ENCODE results near the gene TLR10. TPM values are rescaled to one million over a fixed set of nuclear protein-coding genes. Genes with fewer than 3 reads are reported as not detected.
"Not testable (repeated sequence)": the region's sequence is repeated elsewhere in the genome, so short reads cannot be mapped to it uniquely, and the experiment has no call there.

The TLR10 gene
- total RNA-seq, 2 donors from 2014 or later, result 0.18 TPM; not detected in 1

DNA sequence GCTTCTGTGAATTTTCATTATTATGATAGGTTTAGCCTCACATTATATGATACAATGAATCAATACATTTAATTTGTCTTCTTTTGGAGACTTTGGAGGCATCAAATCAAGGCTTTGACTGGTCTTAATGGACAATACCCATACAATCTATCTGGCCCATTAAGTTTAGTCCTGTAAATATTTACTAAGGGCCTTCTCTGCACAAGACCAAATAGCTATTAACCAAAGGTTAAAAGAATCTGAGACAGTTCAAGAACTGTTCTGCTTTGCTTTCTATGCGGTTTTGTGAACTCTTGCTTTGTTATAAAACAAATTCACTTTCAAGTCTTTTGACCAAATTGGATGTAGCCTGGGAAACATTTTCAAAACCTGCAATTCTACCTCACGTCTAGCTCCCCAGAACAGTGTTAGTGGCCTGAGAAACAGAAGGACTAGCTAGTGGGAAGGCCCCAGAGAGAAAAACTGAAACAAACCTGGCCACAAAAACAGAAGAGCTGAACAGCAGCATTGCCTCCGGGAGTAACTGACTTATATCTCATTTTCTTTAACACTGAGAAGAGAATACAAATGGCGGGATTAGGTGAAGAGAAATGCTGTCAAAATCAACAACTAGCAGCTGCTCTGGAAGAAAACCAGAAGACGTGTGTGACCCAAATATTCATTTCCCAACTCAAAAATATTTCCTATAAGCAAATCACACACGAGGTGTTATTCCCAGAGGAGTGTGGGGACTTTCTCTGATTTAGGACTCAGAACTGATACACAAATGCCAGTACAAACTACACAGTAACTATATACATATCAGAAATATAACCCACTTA lies 21.3 kb upstream of the TLR10 start:
- no peak for DNase-seq
- intact Hi-C loops (cut with DNase I), result no loop called here
- ATAC-seq, result peak; percentile 43 to 45

DNA sequence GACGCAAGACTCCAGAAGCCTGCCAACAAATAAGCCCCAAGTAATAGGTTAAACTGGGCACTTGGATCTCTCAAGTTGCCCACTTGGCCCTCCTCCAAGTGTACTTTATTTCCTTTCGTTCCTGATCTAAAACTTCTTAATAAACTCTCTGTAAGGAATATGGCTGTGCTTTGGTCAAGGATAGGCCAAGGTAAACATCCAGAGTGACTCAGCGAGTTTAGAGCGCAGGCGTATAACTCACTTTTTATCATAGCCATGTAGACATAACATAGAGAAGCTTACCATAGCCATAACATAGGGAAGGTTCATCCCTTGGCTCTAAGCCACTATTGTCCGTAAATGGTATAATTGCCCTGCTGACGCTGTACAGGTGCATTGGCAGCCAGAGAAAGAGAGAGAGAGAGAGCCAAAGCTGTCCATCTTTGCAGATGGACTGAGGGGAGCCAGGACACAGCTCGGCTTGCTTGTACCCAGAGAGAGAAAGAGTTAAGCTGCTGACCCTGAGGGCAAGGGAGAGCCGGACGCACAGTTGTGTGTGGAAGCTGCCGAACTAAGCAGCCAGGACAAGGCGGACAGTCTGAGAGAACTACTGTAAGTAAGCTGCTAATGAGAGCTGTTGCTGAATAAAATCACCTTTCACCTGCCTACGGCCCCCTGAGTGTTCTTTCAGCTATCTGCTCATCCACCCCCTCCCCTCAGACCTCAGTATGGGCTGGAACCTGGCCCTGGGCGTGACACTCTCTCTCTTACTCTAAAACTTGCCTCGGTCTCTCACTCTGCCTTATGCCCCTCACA lies 20.0 kb upstream of the TLR10 start:
- intact Hi-C loops (cut with DNase I), result no loop called here
- ATAC-seq (no peak), DNase-seq (no peak)

DNA sequence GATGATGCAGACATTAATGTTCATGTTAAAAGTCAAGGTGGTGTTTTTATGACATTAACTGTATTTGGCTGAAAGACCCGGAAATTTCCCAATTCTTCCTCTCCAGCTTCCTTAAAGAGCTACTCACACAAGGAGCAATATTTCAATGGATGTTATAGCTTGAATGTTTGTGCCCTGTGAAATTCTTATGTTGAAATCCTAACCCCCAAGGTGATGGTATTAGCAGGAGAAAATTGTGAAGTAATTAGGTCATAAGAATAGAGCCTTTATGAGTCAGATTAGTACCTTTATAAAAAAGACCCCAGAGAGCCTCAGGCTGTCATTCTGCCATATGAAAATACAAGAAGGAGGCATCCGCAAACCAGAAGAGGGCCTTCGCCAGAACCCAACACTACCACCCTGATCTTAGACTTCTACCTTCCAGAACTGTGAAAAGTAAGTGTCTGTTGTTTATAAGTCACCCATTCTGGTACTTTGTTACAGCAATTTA lies 18.2 kb upstream of the TLR10 start:
- no peak for ATAC-seq
- intact Hi-C loops (cut with DNase I), result no loop called here
- no peak for DNase-seq

DNA sequence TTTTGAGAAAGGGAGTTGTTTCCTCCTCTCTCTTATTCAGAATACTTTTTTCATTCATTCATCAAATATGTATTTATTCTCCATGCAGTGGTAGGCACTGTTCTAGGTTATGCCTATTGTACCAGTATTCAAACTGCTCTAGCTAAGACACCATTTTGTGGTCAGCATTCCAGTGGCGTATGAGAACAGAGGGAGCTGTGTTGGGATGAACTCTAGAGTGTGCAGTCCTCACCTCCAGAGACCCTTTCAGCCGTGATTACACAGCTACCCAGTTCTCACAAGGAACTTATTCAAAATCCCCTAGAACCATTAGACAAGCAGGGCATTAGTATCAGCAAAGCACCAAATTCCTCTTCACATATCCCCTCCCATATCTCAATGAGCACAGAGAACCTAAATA lies 17.6 kb upstream of the TLR10 start:
- intact Hi-C loops (cut with DNase I), result no loop called here
- DNase-seq, result no peak
- ATAC-seq, result no peak

DNA sequence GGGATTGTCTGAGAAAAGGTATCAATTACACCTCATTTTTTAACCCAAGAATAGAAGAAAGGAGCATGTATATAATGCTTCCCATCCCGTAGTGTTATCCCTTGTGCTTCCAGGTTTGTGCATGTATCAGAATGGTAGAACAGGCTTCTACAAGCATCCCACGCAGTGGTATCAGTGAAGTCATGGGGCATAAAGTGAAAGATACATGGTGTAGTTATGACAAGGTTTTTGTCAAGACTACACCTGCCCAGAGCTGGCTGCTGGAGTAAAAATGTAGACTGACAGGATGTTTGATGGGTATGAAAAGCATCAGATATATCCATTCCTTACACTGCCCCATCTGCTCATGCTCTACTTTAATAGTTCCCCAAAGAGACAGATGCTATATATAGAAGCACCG lies 12.3 kb upstream of the TLR10 start:
- ATAC-seq, result no peak
- DNase-seq, result no peak
- intact Hi-C loops (cut with DNase I), result no loop called here

DNA sequence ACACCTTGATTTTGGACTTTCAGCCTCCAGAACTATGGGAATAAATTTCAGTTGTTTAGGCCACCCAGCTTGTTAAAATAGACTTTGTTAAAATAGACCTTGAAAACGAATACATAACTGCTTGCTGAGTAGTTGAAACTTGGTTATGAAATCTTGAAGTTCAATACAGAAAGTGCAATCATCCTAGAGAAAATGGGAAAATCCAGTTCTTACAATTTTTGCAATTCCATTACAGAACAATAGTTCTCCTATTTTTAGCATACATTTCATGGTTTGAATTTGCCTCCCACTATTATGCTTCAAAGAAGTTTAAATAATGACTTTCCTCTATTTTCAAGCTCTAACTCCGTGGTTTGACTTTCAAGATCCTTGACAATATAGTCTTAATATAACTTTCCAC lies 11.3 kb upstream of the TLR10 start:
- no peak for ATAC-seq
- DNase-seq, result no peak
- intact Hi-C loops (cut with DNase I), result no loop called here

DNA sequence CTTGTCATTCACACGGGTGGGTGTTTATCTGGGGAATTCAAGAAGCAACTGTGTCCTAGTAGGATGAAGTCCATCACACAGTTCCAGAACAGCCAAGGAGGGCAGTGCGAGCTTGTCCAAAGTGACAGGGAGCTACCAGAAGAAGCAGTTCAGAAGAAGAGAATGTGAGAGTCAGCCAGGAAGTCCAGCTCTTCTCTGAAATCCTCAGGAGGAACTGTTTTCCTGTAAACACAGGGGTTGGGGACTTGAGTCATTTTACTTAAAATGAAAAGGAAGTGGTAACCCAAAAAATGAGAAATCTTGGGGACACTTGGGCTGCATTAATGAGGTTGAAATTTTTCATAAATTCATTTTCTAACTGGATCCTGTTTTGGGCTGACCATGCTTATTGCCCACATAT lies 8.2 kb upstream of the TLR10 start:
- DNase-seq (no peak), ATAC-seq (no peak)
- intact Hi-C loops (cut with DNase I), result no loop called here

DNA sequence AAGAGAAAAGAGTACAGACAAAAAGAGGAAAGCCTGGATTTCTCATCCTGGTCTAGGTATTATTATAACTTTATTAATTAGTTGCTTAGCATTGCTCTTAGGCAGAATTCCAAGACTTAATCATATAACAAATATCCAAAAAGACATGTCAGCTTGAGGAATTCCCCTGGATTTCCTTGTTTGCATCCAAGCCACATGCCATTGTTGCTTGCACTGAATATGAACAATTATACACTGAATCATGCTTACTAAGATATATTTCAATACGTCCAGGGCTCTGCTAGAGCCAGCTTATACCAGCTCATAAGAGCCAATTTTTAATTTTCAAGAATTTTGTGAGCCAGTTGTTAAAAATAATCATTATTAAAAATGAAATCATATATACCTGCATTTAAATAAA lies 5.5 kb upstream of the TLR10 start:
- intact Hi-C loops (cut with DNase I), result no loop called here
- no peak for ATAC-seq

DNA sequence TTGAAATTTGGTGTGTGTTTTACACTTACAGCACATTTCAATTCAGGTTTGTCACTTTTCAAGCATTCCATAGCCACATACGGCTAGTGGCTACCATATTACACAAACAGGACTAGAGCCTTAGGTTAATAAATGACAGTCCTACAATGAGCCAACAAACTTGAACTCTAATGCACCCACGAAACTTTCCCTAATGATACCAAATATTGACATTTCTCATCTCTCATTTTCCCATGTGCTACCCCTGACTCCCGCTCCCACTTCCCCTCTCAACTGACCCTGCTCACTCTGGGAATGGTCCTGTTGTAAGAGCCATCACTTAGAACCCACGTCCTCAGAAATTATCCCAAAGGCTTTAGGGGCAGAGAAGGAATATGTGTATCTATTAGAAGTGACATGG lies 4.9 kb upstream of the TLR10 start:
- intact Hi-C loops (cut with DNase I), result no loop called here
- DNase-seq, result no peak
- no peak for ATAC-seq

More for the DNA sequence above, 5.5 kb upstream of the TLR10 start:
- no peak for DNase-seq

DNA sequence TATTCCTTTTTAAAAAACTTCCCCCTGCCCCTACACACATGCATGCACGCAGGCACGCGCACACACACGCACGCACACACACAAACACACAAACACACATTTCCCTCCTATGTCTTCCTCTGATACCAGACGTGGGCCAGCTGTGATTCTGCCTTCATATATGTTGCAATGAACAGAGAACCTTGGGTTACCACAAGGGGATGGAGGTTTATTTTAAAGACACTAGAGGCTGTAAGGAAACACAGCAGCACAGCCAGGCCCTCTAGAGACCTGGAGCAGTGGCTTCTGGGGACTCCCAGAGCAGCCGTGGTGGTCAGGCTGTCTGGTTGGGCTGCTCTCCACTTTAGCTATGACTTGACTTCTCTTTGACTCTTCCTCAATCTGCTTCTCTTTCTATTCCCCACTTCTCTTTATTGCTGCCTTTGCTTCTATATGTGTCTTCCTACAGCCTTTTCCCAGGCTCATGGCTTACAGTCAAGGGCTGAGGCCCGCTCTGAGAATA lies 3.2 kb upstream of the TLR10 start:
- intact Hi-C loops (cut with DNase I), result no loop called here
- peak; percentile 61 to 88 for ATAC-seq
- DNase-seq, result no peak

DNA sequence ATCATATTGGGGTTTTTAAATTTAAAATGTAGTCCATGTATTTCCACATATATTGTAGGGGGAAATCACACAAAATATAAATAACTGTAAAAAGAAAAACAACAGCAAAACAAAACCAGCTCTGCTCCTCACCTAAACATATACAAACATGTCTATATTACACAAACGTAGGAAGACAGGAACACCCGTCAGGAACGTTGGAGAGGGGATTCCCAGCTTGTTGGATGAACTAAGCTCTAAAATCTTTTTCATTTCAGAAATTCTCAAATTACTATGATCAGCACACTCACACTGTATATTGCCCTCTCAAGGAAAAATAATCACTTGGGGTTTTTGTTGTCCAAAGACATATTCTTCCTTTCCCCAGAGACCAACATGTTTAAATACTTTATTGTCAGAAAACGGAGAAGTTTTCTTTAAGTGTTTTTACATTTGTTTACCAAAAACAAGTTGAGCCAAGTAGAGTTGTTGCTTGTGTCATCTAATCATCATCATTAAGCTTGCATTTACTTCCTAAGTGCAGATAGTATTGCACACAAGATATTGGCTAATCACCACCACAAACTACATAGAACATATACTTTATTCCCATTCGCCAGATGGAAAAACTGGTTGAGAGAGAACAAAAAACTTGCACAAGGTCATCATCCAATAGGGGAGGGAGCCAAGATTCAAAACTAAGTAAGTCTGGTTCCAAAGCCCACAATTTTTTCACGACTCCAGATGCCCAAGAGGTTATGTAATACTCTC lies 2.4 kb upstream of the TLR10 start:
- DNase-seq (no peak), ATAC-seq (no peak)
- intact Hi-C loops (cut with DNase I), result no loop called here

DNA sequence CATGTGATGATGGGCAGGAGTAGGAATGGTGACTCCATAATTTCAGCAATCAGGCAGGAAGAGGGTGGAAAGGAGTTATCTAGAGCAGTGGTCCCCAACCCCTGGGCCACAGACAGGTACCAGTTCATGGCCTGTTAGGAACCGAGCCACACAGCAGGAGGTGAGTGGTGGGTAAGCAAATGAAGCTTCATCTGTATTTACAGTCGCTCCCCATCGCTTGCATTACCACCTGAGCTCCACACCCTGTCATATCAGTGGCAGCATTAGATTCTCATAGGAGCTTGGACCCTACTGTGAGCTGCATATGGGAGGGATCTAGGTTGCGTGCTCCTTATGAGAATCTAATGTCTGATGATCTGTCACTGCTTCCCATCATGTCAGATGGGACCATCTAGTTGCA lies 1.4 kb upstream of the TLR10 start:
- intact Hi-C loops (cut with DNase I), result no loop called here
- no peak for DNase-seq
- no peak for ATAC-seq

DNA sequence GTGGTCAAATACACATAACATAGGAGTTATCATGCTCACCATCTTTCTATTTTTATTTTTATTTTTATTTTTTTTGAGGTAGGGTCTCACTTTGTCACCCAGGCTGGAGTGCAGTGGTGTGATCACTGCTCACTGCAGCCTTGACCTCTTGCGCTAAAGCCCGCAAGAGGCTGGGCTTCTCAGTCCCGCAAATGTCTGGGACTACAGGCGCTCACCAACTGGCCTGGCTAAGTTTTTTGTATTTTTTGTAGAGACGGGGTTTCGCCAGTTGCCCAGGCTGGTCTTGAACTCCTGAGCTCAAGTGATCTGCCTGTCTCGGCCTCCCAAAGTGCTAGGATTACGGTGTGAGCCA lies 295 bp upstream of the TLR10 start:
- no peak for ATAC-seq
- no peak for DNase-seq
- intact Hi-C loops (cut with DNase I), result loop anchor here in 1 of 2 donors (2.0 kb wide), 1 partner anchor 604 kb away; no protein-coding TSS in a partner anchor

DNA sequence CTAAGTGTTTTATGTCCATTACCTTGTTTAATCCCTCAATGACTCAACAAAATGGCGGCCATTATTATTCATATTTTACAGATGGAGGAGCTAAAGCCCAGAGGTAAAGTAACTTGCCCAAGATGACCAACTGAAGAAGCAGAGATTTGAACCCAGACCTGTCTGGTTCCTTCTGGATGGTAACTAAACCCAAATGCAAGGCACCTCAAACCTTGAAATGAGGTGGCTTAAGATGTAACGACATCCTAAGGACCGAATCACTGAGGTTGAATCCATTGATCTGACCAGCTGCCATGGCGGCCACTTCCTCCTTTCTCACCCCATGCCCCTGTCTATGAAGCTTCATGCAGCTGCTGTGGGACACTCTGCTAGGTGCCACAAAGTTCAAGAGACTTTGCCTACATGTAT lies 932 bp downstream of the TLR10 start:
- intact Hi-C loops (cut with DNase I), result loop anchor here in 1 of 2 donors (2.0 kb wide), 1 partner anchor 603 kb away; no protein-coding TSS in a partner anchor
- DNase-seq, result no peak
- ATAC-seq, result no peak

DNA sequence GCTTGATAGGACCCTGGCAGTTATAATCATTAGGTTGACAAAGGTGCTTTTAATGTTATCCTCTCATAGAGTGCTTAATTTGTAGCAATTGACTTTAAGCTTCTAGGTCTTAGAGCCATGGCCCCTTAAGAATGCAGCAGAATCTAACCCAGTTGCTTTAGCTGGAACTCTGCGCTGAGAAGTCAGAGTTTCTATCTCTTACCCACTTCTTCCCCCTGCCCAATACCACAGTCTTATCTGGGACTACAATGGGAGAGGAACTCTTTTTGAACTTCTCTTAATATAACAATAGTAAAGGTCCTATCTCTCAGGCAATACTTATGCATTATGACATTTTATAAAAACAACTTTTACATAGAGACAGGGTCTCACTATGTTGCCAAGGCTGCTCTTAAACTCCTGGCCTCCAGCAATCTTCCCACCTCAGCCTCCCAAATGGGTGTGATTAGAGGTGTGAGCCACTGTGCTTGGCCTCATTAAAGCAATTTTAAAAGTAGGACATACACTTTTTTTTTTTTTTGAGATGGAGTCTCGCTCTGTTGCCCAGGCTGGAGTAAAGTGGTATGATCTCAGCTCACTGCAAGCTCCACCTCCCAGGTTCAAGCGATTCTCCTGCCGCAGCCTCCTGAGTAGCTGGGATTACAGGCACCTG lies 1.8 kb downstream of the TLR10 start:
- intact Hi-C loops (cut with DNase I), result no loop called here

DNA sequence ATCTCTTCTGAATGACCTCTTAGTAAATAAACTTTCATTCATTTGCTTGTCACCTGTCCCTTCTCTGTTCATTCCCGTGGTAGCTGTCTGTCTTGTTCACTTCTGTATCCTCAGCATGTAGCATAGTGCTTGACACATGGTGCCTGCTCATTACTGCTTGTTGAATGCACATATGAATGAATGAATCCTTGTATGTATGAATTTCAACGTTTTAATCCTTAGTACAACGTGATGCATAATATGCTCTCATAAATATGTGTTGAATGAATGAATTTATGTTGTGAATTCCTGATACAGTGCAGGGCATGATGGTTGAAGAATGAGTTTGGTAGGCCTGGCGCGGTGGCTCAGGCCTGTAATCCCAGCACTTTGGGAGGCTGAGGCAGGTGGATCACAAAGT lies 3.0 kb downstream of the TLR10 start:
- no peak for DNase-seq
- intact Hi-C loops (cut with DNase I), result no loop called here
- ATAC-seq, result no peak

More for the DNA sequence above, 1.8 kb downstream of the TLR10 start:
- DNase-seq, result no peak
- ATAC-seq, result no peak

DNA sequence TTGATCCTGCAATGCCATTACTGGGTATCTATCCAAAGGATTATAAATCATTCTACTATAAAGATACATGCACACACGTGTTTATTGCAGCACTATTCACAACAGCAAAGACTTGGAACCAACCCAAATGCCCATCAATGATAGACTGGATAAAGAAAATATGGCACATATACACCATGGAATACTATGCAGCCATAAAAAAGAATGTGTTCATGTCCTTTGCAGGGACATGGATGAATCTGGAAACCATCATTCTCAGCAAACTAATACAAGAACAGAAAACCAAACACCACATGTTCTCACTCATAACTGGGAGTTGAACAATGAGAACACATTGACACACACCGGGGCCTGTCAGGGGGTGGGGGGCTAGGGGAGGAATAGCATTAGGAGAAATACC lies 4.9 kb downstream of the TLR10 start:
- DNase-seq; ATAC-seq; intact Hi-C loops (cut with DNase I): not testable (repeated sequence)

DNA sequence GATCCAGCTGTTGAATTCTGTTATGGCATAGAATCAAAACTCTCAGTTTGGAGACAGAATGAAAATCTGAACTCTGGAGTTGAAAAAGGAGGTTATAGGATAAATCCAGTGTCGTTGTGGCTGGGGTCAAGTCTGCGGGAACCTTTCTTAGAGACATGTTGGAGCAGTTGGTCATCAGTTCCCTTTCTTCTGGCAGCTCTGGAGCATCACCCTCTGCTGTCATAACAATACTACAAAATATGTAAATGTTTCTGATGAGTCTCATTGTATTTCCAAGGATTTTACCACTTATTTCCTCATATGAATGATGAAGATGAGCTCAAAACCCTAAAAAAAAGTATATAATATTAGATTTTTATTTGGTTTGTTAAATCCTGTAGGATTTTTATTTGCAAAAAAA lies 7.5 kb downstream of the TLR10 start:
- ATAC-seq, result no peak
- intact Hi-C loops (cut with DNase I), result no loop called here
- DNase-seq, result no peak
